ENCODE data around the gene PLCB4.

- no peak for TF ChIP-seq POLR2A (IDR thresholded peaks at IDR 0.05; ENCODE audit: low read depth, low read length)
- no peak for TF ChIP-seq POLR2AphosphoS5 (IDR thresholded peaks at IDR 0.05; ENCODE audit: low read depth, low read length)
- TF ChIP-seq TAF1 (IDR thresholded peaks at IDR 0.05; ENCODE audit: borderline replicate concordance, low read depth, low read length), result no peak
These were observed 431.2 kb downstream of the PLCB4 start for GRCh38 chr20:9500121-9500520.
